Measurements from ENCODE around the gene PTPN23. TPM values are rescaled to one million over a fixed set of nuclear protein-coding genes. Genes with fewer than 3 reads are reported as not detected.

The PTPN23 gene
- total and polyA plus RNA-seq, 9 of the 15 experiments (the other 6 are each of a cell fraction or from before 2014, with no cell fraction given), result 0.41 to 58.7 (median 7.2) TPM

- in situ Hi-C loops (cut with MboI), result no loop called here
- no peak for FAIRE-seq
These were observed 26.4 kb downstream of the PTPN23 start for GRCh38 chr3:47407237-47407636.

More at GRCh38 chr3:47407237-47407636, 26.4 kb downstream of the PTPN23 start:
- H3K4me1 ChIP-seq (replicated peaks in 1 of 2; ENCODE audit: control insufficient read depth in 2 of 2, insufficient read depth in 2 of 2, low read length in 2 of 2), result peaks cover 28 to 68% of the 10 kb centered on the region in 2 experiments
- peaks cover 7% of the 10 kb centered on the region for H3K9me1 ChIP-seq (ENCODE audit: control insufficient read depth, insufficient read depth, low read length)
- ChIA-PET CTCF (ENCODE audit: low intra/inter-chr PET ratio) (no interaction called here), POLR2A (interaction anchor here (0.6 to 1.1 kb wide), 3 partner anchors 12 to 105 kb away, joined by 3 to 4 read pairs (median 3); no protein-coding TSS in a partner anchor)
- ATAC-seq (no peak), DNase-seq (ENCODE audit: extremely low read depth in 1 of 4, low spot score in 3 of 4) (no peak)
- 93% methylated on average over 7 of the region's 7 CpGs for WGBS (ENCODE audit: insufficient coverage, low coverage, missing lambda C conversion rate)
- peak overlapping the region in 1 of 2 experiments; percentile 83; a peak in 2 of 4 replicates for H3K9ac ChIP-seq (ENCODE audit: insufficient read depth in 1 of 2, low read depth in 2 of 2, low read length in 2 of 2)
- H3K4me3 ChIP-seq, result no peak overlapping the region
- peaks cover under 1% of the 10 kb centered on the region; the same call in 1 of the 2 replicates for H4K20me1 ChIP-seq (replicated peaks; ENCODE audit: control insufficient read depth, insufficient read depth, low read length)
- H3K9me3 ChIP-seq (replicated peaks; ENCODE audit: control insufficient read depth, insufficient read depth, low read depth, low read length), result no peaks in the 10 kb centered on the region
- no TSS peak for BruUV-seq (replicated peaks)
- no peak overlapping the region for H3K4me2 ChIP-seq (ENCODE audit: insufficient read depth, low read length)
- peaks cover 75% of the 10 kb centered on the region; the same call in 2 of the 3 replicates for H3K36me3 ChIP-seq (ENCODE audit: control insufficient read depth, insufficient read depth, low read length)
- TF ChIP-seq ATF1 (CRISPR knock-in tag; IDR thresholded peaks at IDR 0.05), result no peak
- no peak for TF ChIP-seq ATF1 (tag; IDR thresholded peaks at IDR 0.05)
- no peak for TF ChIP-seq AFF1 (IDR thresholded peaks at IDR 0.05; ENCODE audit: low read depth in 1 of 2, partially characterized antibody in 2 of 2)
- TF ChIP-seq HNRNPLL (IDR thresholded peaks at IDR 0.05; ENCODE audit: low read depth, low read length, poor library complexity, severe bottlenecking), result no peak
- TF ChIP-seq NR0B1 (IDR thresholded peaks at IDR 0.05; ENCODE audit: partially characterized antibody), result no peak
- no peak for TF ChIP-seq ZFP30 (CRISPR knock-in tag; IDR thresholded peaks at IDR 0.05; ENCODE audit: borderline replicate concordance)
- TF ChIP-seq ARID4B (CRISPR knock-in tag; IDR thresholded peaks at IDR 0.05), result no peak
- TF ChIP-seq ZNF3 (CRISPR knock-in tag; IDR thresholded peaks at IDR 0.05), result no peak
- no peak for TF ChIP-seq ZNF785 (CRISPR knock-in tag; IDR thresholded peaks at IDR 0.05)
- TF ChIP-seq HES1 (IDR thresholded peaks at IDR 0.05; ENCODE audit: low read depth), result no peak
- no peak overlapping the region for H2AFZ ChIP-seq (ENCODE audit: low read depth, low read length)
- intact Hi-C loops (cut with micrococcal nuclease), result no loop called here
- H3K79me2 ChIP-seq (ENCODE audit: control insufficient read depth, insufficient read depth, low read length), result peaks cover 15% of the 10 kb centered on the region; the same call in 2 of the 3 replicates
- H3K27ac ChIP-seq (ENCODE audit: extremely low read depth, low read depth, low read length), result no peak overlapping the region
- H3K27me3 ChIP-seq (ENCODE audit: control insufficient read depth in 2 of 2, insufficient read depth in 2 of 2, low read length in 2 of 2), result no peaks in the 10 kb centered on the region
